Endodermal cell (in vitro differentiated cells): ENCODE measurements around the gene LLGL2. TPM values are rescaled to one million over a fixed set of nuclear protein-coding genes. Genes with fewer than 3 reads are reported as not detected.

ENCODE experiments used
- DNase-seq: peaks from one replicate; pipeline ENCODE4 v3.0.0-alpha.2; 2017
- H3K27ac ChIP-seq: 2 replicates; pipeline ENCODE4 v1.5.1; 2013; ENCODE audit warnings: mild to moderate bottlenecking, low read depth, low read length, moderate library complexity
- H3K27me3 ChIP-seq: 2 replicates; pipeline ENCODE4 v1.6.1; 2013; ENCODE audit warnings: mild to moderate bottlenecking, low read length, moderate library complexity; ENCODE audit not compliant: insufficient read depth, control insufficient read depth, poor library complexity, severe bottlenecking
- H3K36me3 ChIP-seq: 2 replicates; pipeline ENCODE4 v1.7.0; 2013; ENCODE audit warnings: mild to moderate bottlenecking, low read length, moderate library complexity; ENCODE audit not compliant: control insufficient read depth, insufficient read depth
- H3K4me1 ChIP-seq: one replicate; pipeline ENCODE4 v1.7.0; 2013; ENCODE audit warnings: low read length; ENCODE audit not compliant: control insufficient read depth, insufficient read depth
- H3K4me3 ChIP-seq: 2 replicates; pipeline ENCODE4 v1.5.1; 2013; ENCODE audit warnings: mild to moderate bottlenecking, low read length, moderate library complexity
- H3K9ac ChIP-seq: 2 replicates; pipeline ENCODE4 v1.6.1; 2013; ENCODE audit warnings: mild to moderate bottlenecking, low read length, moderate library complexity; ENCODE audit not compliant: poor library complexity, severe bottlenecking; ENCODE audit errors: extremely low read depth
- H3K9me3 ChIP-seq: 2 replicates; pipeline ENCODE4 v1.6.1; 2013; ENCODE audit warnings: mild to moderate bottlenecking, low read length, moderate library complexity; ENCODE audit not compliant: control insufficient read depth
- H3K27ac Mint-ChIP-seq: 2 replicates; pipeline ENCODE4 v1.8.0; 2020; ENCODE audit warnings: mixed read lengths
- H3K27me3 Mint-ChIP-seq: 2 replicates; pipeline ENCODE4 v1.8.0; 2021; ENCODE audit warnings: mild to moderate bottlenecking, mixed read lengths; ENCODE audit not compliant: insufficient read depth
- H3K36me3 Mint-ChIP-seq: 2 replicates; pipeline ENCODE4 v1.8.0; 2020; ENCODE audit warnings: low read depth, mixed read lengths
- H3K4me1 Mint-ChIP-seq: 2 replicates; pipeline ENCODE4 v1.8.0; 2020; ENCODE audit warnings: mixed read lengths
- H3K4me3 Mint-ChIP-seq: 2 replicates; pipeline ENCODE4 v1.8.0; 2020; ENCODE audit warnings: mild to moderate bottlenecking, moderate library complexity, mixed read lengths
- H3K9me3 Mint-ChIP-seq: 2 replicates; pipeline ENCODE4 v1.8.0; 2020; ENCODE audit warnings: mild to moderate bottlenecking, mixed read lengths
- WGBS, 2 experiments: methylation state at CpG; one replicate each; pipeline versions ENCODE4 v1.1.5 to v1.1.7; 2013; ENCODE audit warnings: missing lambda C conversion rate in 2 of 2, mixed read lengths in 1 of 2; ENCODE audit not compliant: insufficient coverage in 1 of 2, insufficient read length in 1 of 2; 5-methylcytosine and 5-hydroxymethylcytosine counted together
- total RNA-seq, 2 donors: library from RNA; stranded (reverse); fragmentation: NEBNext Ultra II Directional in 1 of 2; extraction: Animal tissue kit (Norgen Biotek cat#: 25700) in 1 of 2; gene quantifications; 2 replicates in 1 of 2; 3 replicates in 1 of 2; pipeline ENCODE4 v1.2.1, GENCODE V29; 2021
- TF ChIP-seq, protein P1 (sequence below): fragments of 200-600 bp; sonication (generic); conservative IDR thresholded peaks from 2 replicates; pipeline ENCODE4 v1.5.0; 2021; ENCODE audit warnings: antibody characterized with exemption, mild to moderate bottlenecking

LLGL2 gene
- total RNA-seq, 2 donors from 2014 or later, result 128 to 149 TPM

DNA sequence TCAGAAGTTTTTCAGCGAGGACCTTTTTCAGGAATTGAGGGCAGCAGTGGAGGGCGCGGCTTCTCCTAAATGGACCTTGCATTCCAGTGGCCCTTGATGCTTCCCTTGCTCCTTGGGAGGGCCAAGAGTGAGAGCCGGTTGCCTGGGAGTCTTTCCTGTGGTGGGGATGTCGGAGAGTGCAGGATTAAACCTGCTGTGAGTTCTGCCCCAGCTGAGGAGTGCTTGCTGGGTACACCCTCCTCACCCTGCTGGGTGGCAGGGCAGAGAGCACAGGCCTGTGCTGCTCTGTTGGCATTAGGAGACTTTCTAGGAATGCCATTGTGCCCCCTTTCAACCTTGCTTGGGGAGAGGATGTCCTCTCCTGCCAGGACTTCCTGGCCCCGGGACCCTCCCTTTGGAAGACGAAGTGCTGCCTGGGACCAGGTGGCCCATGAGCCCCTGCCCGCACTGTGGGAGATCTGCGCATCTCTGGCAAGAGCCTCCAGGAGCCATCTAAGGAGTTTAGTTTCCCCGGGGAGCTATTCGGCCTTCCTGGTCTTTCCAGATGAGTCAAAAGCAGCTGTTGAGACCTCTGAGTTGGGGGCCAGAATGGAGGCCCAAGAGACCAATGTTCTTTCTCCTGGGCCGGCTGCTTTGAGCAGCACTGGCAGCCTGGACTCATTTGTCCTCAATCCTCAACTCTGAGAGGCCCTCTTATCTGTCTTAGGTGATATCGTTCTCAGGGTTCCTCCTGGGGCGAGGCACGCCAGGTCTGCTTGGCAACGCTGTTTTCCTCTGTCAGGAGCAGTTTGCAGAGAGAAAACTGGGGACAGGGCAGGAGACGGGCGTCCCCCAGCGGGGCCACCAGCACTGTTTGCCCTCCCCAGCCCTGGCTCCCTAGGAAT lies 5.6 kb downstream of the LLGL2 start:
- Mint-ChIP-seq H3K4me1 (peaks cover 28% of the 10 kb centered on the region), H3K36me3 (peaks cover 28% of the 10 kb centered on the region), H3K27me3 (no peaks in the 10 kb centered on the region), H3K4me3 (no peak overlapping the region), H3K27ac (no peak overlapping the region), H3K9me3 (no peaks in the 10 kb centered on the region)
- peak; percentile 46 for DNase-seq
- TF ChIP-seq, protein P1, sequence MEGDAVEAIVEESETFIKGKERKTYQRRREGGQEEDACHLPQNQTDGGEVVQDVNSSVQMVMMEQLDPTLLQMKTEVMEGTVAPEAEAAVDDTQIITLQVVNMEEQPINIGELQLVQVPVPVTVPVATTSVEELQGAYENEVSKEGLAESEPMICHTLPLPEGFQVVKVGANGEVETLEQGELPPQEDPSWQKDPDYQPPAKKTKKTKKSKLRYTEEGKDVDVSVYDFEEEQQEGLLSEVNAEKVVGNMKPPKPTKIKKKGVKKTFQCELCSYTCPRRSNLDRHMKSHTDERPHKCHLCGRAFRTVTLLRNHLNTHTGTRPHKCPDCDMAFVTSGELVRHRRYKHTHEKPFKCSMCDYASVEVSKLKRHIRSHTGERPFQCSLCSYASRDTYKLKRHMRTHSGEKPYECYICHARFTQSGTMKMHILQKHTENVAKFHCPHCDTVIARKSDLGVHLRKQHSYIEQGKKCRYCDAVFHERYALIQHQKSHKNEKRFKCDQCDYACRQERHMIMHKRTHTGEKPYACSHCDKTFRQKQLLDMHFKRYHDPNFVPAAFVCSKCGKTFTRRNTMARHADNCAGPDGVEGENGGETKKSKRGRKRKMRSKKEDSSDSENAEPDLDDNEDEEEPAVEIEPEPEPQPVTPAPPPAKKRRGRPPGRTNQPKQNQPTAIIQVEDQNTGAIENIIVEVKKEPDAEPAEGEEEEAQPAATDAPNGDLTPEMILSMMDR, result no peak
- Histone ChIP-seq H3K36me3 (peaks cover 5% of the 10 kb centered on the region), H3K27ac (no peak overlapping the region), H3K9ac (no peak overlapping the region), H3K9me3 (no peaks in the 10 kb centered on the region), H3K27me3 (peaks cover 8% of the 10 kb centered on the region), H3K4me3 (no peak overlapping the region), H3K4me1 (peaks cover 3% of the 10 kb centered on the region)
- WGBS, 2 experiments, result 89 to 91% methylated on average over 17 to 19 of the region's 19 CpGs

- Histone ChIP-seq H3K4me1 (peaks cover 7% of the 10 kb centered on the region), H3K9me3 (no peaks in the 10 kb centered on the region), H3K4me3 (no peak overlapping the region), H3K9ac (no peak overlapping the region), H3K36me3 (peaks cover 5% of the 10 kb centered on the region), H3K27ac (no peak overlapping the region), H3K27me3 (peaks cover 2% of the 10 kb centered on the region)
- no peak overlapping the region for H3K4me3 Mint-ChIP-seq
- 89 to 92% methylated on average over 2 to 7 of the region's 7 CpGs for WGBS, 2 experiments
- H3K27me3 Mint-ChIP-seq, result no peaks in the 10 kb centered on the region
- H3K27ac Mint-ChIP-seq, result no peak overlapping the region
- TF ChIP-seq, protein P1, result no peak
- H3K4me1 Mint-ChIP-seq, result peaks cover 28% of the 10 kb centered on the region
- peak; percentile 51 for DNase-seq
- no peaks in the 10 kb centered on the region for H3K9me3 Mint-ChIP-seq
- peaks cover 28% of the 10 kb centered on the region for H3K36me3 Mint-ChIP-seq
Observed at GRCh38 chr17:75531721-75532072, 6.2 kb downstream of the LLGL2 start.

- H3K4me3 Mint-ChIP-seq, result no peak overlapping the region
- TF ChIP-seq, protein P1, result no peak
- H3K27ac Mint-ChIP-seq, result peak overlapping the region; percentile 85
- no peaks in the 10 kb centered on the region for H3K27me3 Mint-ChIP-seq
- H3K36me3 Mint-ChIP-seq, result peaks cover 29% of the 10 kb centered on the region
- H3K27ac ChIP-seq, result no peak overlapping the region
- no peaks in the 10 kb centered on the region for H3K27me3 ChIP-seq
- H3K4me3 ChIP-seq, result no peak overlapping the region
- peaks cover 5% of the 10 kb centered on the region for H3K36me3 ChIP-seq
- no peak for DNase-seq
- H3K9me3 ChIP-seq, result no peaks in the 10 kb centered on the region
- no peaks in the 10 kb centered on the region for H3K9me3 Mint-ChIP-seq
- no peak overlapping the region for H3K9ac ChIP-seq
- peaks cover 7% of the 10 kb centered on the region for H3K4me1 ChIP-seq
- H3K4me1 Mint-ChIP-seq, result peaks cover 27% of the 10 kb centered on the region
- 88 to 90% methylated on average over 7 to 15 of the region's 15 CpGs for WGBS, 2 experiments
Observed at GRCh38 chr17:75535119-75535537, 9.6 kb downstream of the LLGL2 start.
